Spinal cord (tissue), 10 donors: ENCODE measurements around the gene SLC17A2. TPM values are rescaled to one million over a fixed set of nuclear protein-coding genes. Genes with fewer than 3 reads are reported as not detected.

Experiments used
- DNase-seq, 6 donors: peaks; one replicate each; pipeline versions ENCODE4 v3.0.0 to v3.0.0-alpha.2; 2013 to 2015; ENCODE audit warnings: low spot score in 6 of 6, low read depth in 4 of 6
- H3K27ac ChIP-seq: one replicate; pipeline ENCODE4 v1.5.1; 2013; ENCODE audit warnings: low read depth, low read length, control low read depth
- H3K27me3 ChIP-seq: one replicate; pipeline ENCODE4 v1.6.1; 2013; ENCODE audit warnings: low read length; ENCODE audit not compliant: control insufficient read depth, insufficient read depth
- H3K36me3 ChIP-seq: one replicate; pipeline ENCODE4 v1.6.1; 2013; ENCODE audit warnings: low read length; ENCODE audit not compliant: control insufficient read depth, insufficient read depth
- H3K4me1 ChIP-seq: one replicate; pipeline ENCODE4 v1.6.1; 2013; ENCODE audit warnings: low read length; ENCODE audit not compliant: control insufficient read depth, insufficient read depth
- H3K4me3 ChIP-seq: one replicate; pipeline ENCODE4 v1.5.1; 2013; ENCODE audit warnings: low read depth, low read length, control low read depth
- H3K9me3 ChIP-seq: one replicate; pipeline ENCODE4 v1.6.1; 2013; ENCODE audit warnings: low read length; ENCODE audit not compliant: control insufficient read depth, insufficient read depth
- WGBS: methylation state at CpG from one replicate; pipeline ENCODE4 v1.1.5; 2013; ENCODE audit warnings: missing lambda C conversion rate; ENCODE audit not compliant: insufficient coverage; 5-methylcytosine and 5-hydroxymethylcytosine counted together
- polyA plus RNA-seq, 2 donors: library from polyadenylated mRNA; unstranded; fragments of 120-200 nt; gene quantifications; one replicate each; pipeline ENCODE4 v1.2.1, GENCODE V29; 2013; ENCODE audit not compliant: insufficient read length in 2 of 2
- total RNA-seq, 2 donors: library from RNA; depleted of rRNA in 1 of 2; stranded (reverse); fragments of 120-200 nt in 1 of 2; fragments of >200 nt in 1 of 2; gene quantifications; one replicate each; pipeline versions ENCODE4 v1.2.3 to v1.2.4, GENCODE V29; 2013 to 2014
- donor health status: healthy.

The SLC17A2 gene
- total and polyA plus RNA-seq, 4 donors: not detected

DNA sequence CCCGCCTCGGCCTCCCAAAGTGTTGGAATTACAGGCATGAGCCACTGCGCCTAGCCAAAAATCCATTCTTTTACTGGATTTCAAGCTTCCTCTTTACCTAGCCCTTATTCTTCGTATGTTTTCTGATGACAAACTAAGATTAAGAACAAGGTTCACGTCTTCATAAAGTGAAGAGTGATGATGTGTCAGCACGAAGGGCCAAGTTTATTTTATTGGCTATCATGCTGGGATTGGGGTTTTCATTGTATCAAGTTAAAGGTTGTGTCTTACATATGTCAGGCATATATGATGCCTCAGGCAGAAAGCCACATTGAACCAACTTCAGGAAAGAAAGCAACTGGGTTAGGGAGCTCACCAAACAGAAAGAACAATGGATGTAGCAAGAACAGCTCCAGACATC lies 36.7 kb downstream of the SLC17A2 start:
- H3K27ac ChIP-seq: no peak overlapping the region
- no peak for DNase-seq
- 88% methylated on average over 5 of the region's 6 CpGs for WGBS
- no peak overlapping the region for H3K4me3 ChIP-seq
- no peaks in the 10 kb centered on the region for H3K27me3 ChIP-seq
- no peaks in the 10 kb centered on the region for H3K36me3 ChIP-seq
- no peaks in the 10 kb centered on the region for H3K9me3 ChIP-seq
- no peaks in the 10 kb centered on the region for H3K4me1 ChIP-seq

DNA sequence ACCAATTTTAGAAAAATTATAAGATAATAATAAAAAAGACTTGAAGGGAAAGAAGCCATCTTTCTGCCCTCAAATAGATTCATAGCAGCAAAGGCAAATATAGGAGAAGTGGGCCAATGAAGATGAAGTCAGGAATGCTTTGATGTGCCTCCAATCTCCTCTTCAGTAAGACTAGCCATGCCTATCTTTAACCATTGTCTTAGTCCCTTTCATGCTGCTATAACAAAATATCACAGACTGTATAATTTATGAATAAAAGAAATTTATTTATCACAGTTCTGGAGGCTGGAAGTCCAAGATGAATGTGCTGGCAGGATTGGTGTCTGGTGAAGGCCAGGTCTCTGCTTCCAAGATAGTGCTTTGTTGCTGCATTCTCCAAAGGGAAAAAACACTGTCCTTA lies 37.6 kb downstream of the SLC17A2 start:
- DNase-seq: no peak
- Histone ChIP-seq H3K27ac (no peak overlapping the region), H3K4me3 (no peak overlapping the region), H3K36me3 (no peaks in the 10 kb centered on the region), H3K4me1 (no peaks in the 10 kb centered on the region), H3K9me3 (no peaks in the 10 kb centered on the region), H3K27me3 (no peaks in the 10 kb centered on the region)

DNA sequence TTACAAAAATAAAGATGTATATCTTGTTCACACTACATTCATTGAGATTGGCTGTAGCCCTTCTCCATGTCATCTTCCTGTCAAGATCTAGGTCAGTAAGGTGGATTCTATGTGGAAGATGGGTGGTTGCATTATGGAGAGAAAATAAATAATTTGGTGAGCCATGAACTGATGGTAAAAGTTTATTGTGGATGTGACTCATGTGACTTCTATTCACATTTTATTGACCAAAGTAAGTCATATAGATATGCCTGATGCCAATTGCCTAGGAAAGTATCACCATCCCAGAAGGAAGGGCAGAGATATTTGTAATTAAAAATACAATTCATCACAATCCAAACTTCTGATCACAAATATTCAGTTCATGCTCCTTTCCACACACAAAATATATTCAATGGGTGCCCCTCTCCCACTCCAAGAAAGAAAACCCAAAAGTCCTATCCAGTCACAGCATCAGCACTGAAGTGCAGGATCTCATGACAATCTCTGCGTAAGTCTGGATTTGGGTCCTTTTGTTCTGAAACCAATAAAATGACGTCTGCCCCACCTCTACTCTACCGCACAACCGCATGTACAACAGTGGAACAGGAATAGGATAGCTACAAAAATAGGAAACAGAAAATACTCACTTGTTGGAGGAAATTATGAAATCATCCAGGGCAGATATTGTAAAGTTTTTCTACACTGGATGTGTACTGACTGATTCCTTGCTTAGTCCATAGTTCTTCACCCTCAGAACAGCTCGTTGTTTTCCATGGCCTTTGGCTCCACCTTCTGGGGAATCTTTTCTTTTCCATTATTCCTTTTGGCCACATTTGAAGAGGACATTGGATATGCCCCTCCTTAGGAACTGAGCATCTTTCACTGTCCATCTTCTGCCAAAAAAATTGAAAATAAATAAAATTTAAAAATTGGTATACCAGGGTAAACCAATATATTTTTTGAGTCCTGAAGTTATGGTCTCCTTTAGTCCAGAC lies 40.3 kb downstream of the SLC17A2 start:
- Histone ChIP-seq H3K4me1 (no peaks in the 10 kb centered on the region), H3K4me3 (no peak overlapping the region), H3K27me3 (no peaks in the 10 kb centered on the region), H3K9me3 (no peaks in the 10 kb centered on the region), H3K27ac (no peak overlapping the region), H3K36me3 (no peaks in the 10 kb centered on the region)
- WGBS: 33% methylated on average over 2 of the region's 5 CpGs
- DNase-seq: peak; percentile 41 to 91 (median 54)

DNA sequence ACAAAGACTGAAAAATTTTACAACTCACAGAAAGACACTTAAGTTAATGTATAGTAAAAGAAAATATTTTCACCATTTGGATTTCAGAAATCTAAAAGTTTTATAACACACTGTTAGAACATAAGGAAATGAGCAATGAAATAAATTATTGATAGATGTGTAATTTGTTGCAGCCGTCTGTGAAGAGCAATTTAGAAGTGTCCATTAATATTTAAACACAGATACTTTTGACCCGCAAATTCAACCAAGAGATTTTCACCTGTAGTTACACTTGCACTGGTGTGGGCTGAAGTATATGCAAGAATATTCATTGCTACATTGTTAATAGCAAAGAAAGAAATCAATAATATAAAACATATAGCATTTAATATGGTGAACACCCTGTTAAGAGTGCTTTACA lies 41.9 kb downstream of the SLC17A2 start:
- Histone ChIP-seq H3K4me3 (no peak overlapping the region), H3K36me3 (no peaks in the 10 kb centered on the region), H3K27me3 (no peaks in the 10 kb centered on the region), H3K27ac (no peak overlapping the region), H3K9me3 (no peaks in the 10 kb centered on the region), H3K4me1 (no peaks in the 10 kb centered on the region)
- DNase-seq: no peak
- WGBS: no CpG with 5 or more reads among the region's 2 CpGs

DNA sequence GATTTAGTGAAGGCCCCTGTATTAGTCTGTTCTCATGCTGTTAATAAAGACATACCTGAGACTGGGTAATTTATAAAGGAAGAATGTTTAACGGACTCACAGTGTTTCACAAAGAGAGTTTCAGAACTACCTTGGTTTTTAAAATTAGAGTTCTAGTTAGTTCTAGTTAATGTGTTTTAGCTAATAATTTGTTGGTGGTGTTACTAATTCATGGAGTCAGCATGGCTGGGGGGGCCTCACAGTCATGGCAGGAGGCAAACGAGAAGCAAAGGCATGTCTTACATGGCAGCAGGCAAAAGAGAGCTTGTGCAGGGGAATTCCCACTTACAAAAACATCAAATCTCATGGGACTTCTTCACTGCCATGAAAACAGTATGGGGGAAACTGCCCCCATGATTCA lies 44.4 kb downstream of the SLC17A2 start:
- no peaks in the 10 kb centered on the region for H3K36me3 ChIP-seq
- peaks cover 5% of the 10 kb centered on the region for H3K27me3 ChIP-seq
- H3K4me3 ChIP-seq: no peak overlapping the region
- DNase-seq: no peak
- WGBS: 100% methylated on average over 1 of the region's 2 CpGs
- H3K4me1 ChIP-seq: peaks cover 4% of the 10 kb centered on the region
- no peaks in the 10 kb centered on the region for H3K9me3 ChIP-seq
- H3K27ac ChIP-seq: no peak overlapping the region

DNA sequence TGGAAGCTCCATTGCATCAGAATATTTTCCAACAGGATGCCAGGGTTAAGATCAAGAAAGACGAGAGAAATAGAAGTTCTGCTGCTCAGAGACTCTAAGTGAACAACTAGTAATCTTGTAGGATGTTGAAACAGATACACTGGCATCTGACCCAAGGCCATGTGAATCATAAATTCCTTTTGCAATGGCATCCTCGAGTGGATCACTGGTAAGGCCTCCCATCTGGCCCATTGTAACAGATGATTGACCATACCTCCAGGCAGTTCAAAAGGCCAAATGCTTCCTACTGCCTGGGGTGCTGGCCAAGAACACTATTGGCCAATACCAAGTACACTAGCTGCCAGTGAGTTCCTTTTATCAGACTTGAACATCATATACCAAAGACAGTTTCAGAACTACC lies 46.5 kb downstream of the SLC17A2 start:
- peaks cover 4% of the 10 kb centered on the region for H3K4me1 ChIP-seq
- no peak overlapping the region for H3K27ac ChIP-seq
- no peak overlapping the region for H3K4me3 ChIP-seq
- H3K36me3 ChIP-seq: no peaks in the 10 kb centered on the region
- no peak for DNase-seq
- peaks cover 5% of the 10 kb centered on the region for H3K27me3 ChIP-seq
- 22% methylated on average over 1 of the region's 2 CpGs for WGBS
- H3K9me3 ChIP-seq: no peaks in the 10 kb centered on the region

DNA sequence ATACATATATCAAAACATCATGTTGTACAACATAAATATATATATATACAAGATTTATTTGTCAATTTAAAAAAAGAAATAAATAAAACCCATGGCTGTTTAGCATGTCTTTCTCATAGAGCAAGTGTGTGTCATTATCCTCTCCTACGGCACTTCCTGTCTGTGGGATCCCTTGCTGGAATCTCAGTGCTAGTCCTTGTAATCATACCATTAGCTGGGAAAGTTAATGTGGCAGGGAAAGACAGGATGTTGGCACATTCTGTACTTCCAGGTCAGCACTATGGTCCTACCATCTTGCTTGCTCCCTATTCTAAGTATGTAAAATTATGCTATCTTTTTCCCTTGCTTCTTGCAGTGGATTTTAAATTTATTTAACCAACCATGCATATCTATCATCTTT lies 47.0 kb downstream of the SLC17A2 start:
- 80% methylated on average over 1 of the region's 1 CpG for WGBS
- Histone ChIP-seq H3K4me1 (peaks cover 4% of the 10 kb centered on the region), H3K36me3 (no peaks in the 10 kb centered on the region), H3K4me3 (no peak overlapping the region), H3K27ac (no peak overlapping the region), H3K27me3 (peaks cover 5% of the 10 kb centered on the region), H3K9me3 (no peaks in the 10 kb centered on the region)
- DNase-seq: no peak

DNA sequence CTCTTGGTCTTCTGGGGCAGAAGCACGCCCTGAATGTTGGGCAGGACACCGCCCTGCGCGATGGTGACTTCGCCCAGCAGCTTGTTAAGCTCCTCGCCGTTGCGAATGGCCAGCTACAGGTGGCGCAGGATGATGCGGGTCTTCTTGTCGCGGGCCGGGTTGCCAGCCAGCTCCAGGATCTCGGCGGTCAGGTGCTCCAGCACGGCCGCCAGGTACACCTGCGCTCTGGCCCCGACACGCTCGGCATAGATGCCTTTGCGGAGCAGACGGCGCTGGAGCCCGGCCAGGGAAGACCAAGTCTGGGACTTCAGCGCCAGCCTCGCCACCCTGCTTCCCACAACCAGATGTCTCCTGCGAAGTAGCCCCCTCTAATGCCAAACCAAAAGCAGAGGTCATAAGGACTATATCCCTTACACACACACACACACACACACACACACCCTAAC lies 48.4 kb downstream of the SLC17A2 start:
- Histone ChIP-seq H3K36me3 (no peaks in the 10 kb centered on the region), H3K9me3 (no peaks in the 10 kb centered on the region), H3K4me3 (no peak overlapping the region), H3K4me1 (peaks cover 4% of the 10 kb centered on the region), H3K27ac (no peak overlapping the region), H3K27me3 (peaks cover 5% of the 10 kb centered on the region)
- no peak for DNase-seq
- 20% methylated on average over 28 of the region's 28 CpGs for WGBS

DNA sequence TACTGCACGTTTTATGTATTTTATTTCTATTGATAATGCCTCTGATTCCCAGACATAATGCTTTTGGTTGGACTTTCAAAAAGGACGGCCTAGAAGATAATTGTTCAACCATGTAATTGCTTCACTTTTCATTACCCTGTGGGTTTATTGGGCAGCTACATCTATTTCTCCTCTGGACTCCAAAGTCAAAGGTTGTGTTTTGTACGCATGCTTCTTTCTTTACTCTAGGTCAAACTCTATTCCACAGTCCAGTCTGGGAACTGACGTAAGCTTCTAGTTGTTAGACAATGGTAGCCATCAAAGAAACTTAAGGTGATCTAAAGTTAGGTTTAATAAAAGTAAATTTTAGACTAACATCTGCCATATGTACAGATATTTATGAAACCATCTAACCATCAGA lies 49.9 kb downstream of the SLC17A2 start:
- peaks cover 5% of the 10 kb centered on the region for H3K27me3 ChIP-seq
- H3K4me1 ChIP-seq: peaks cover 4% of the 10 kb centered on the region
- no peaks in the 10 kb centered on the region for H3K36me3 ChIP-seq
- no peak overlapping the region for H3K4me3 ChIP-seq
- WGBS: no CpG with 5 or more reads among the region's 4 CpGs
- H3K27ac ChIP-seq: no peak overlapping the region
- DNase-seq: no peak
- no peaks in the 10 kb centered on the region for H3K9me3 ChIP-seq

DNA sequence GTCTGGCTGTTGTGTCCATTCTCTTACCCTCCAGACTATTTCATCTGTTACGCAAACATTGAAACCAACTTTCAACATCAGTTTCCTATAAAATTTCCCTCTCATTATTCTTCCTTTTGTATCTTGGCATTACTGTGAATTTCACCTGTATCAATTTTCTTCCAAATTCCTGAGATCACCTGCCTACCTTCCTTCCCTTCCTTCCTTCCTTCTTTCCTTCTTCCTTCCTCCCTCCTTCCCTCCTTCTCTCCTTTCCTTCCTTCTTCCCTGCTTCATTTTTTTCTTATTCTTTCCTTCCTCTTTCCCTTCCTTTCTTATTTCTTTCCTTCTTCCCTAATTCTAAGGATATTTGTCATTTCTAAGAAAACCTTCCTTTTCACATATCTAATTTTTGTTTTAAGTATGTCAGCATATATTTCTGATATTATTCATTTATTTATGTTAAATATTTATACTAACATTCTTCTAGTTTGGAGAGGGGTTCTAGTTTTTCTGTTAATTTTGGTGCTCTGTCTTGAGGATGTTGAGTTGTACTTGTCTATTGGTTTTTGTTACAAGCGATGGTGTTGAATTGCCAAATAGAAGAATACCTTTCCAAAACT lies 51.7 kb downstream of the SLC17A2 start:
- peaks cover 4% of the 10 kb centered on the region for H3K4me1 ChIP-seq
- H3K9me3 ChIP-seq: peaks cover 1% of the 10 kb centered on the region
- 100% methylated on average over 1 of the region's 2 CpGs for WGBS
- DNase-seq: no peak
- H3K27me3 ChIP-seq: peaks cover 5% of the 10 kb centered on the region
- H3K4me3 ChIP-seq: no peak overlapping the region
- no peaks in the 10 kb centered on the region for H3K36me3 ChIP-seq
- no peak overlapping the region for H3K27ac ChIP-seq
